ENCODE results near the gene PLCB3.

Gene PLCB3

DNA sequence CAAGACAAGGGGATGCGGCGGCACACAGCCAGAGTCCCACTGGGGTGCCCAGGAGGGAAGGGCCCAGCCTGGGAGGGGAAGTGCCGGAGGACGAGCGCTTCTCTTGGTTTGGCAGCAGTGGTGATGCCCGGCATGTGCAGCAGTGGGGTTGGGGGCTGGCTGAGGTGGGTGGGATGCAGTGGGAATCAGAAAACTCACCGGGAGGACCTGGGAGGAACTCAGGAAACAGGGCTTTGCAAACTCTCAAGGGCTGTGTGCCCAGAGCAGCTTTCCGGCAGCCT is 41.8 kb upstream of the PLCB3 start:
- Histone ChIP-seq H2BK5ac (ENCODE audit: low read length) (no peak overlapping the region), H3K56ac (ENCODE audit: low read length) (no peak overlapping the region), H3K27ac (ENCODE audit: low read depth, low read length) (no peak overlapping the region), H3K9ac (ENCODE audit: low read length) (no peak overlapping the region), H2BK15ac (replicated peaks; ENCODE audit: low read depth) (no peak overlapping the region), H2AK5ac (ENCODE audit: low read length) (no peak overlapping the region), H3K79me1 (ENCODE audit: low read length) (peaks cover 3% of the 10 kb centered on the region), H3K4ac (ENCODE audit: low read depth, low read length) (no peak overlapping the region), H3K23ac (ENCODE audit: low read length) (no peak overlapping the region), H3K27me3 (ENCODE audit: insufficient read depth, low read length, poor library complexity) (no peaks in the 10 kb centered on the region), H2BK120ac (ENCODE audit: low read depth, low read length) (no peak overlapping the region), H3K4me2 (ENCODE audit: low read length) (no peak overlapping the region), H4K8ac (ENCODE audit: low read depth, low read length) (no peak overlapping the region), H3K79me2 (ENCODE audit: control insufficient read depth, insufficient read depth, low read length) (no peaks in the 10 kb centered on the region), H3K4me3 (ENCODE audit: low read length) (no peak overlapping the region), H3K18ac (ENCODE audit: low read length) (no peak overlapping the region), H3K36me3 (ENCODE audit: control insufficient read depth, insufficient read depth, low read length) (peaks cover 7% of the 10 kb centered on the region), H3K4me1 (ENCODE audit: control insufficient read depth, low read depth, low read length) (no peaks in the 10 kb centered on the region), H4K5ac (ENCODE audit: low read length) (no peak overlapping the region)
- WGBS (ENCODE audit: extremely low coverage, insufficient coverage, low lambda C conversion rate) = no CpG with 5 or more reads among the region's 8 CpGs
- DNase-seq = no peak

GRCh38 chr11:64210301-64211020 is 40.9 kb upstream of the PLCB3 start:
- no peak overlapping the region for H3K18ac ChIP-seq (ENCODE audit: low read length)
- no peaks in the 10 kb centered on the region for H3K27me3 ChIP-seq (ENCODE audit: insufficient read depth, low read length, poor library complexity)
- no peak overlapping the region for H4K5ac ChIP-seq (ENCODE audit: low read length)
- H3K79me2 ChIP-seq (ENCODE audit: control insufficient read depth, insufficient read depth, low read length) = no peaks in the 10 kb centered on the region
- no CpG with 5 or more reads among the region's 24 CpGs for WGBS (ENCODE audit: extremely low coverage, insufficient coverage, low lambda C conversion rate)
- H3K36me3 ChIP-seq (ENCODE audit: control insufficient read depth, insufficient read depth, low read length) = peaks cover 6% of the 10 kb centered on the region
- peaks cover 1% of the 10 kb centered on the region for H3K79me1 ChIP-seq (ENCODE audit: low read length)
- no peak overlapping the region for H2BK120ac ChIP-seq (ENCODE audit: low read depth, low read length)
- no peaks in the 10 kb centered on the region for H3K4me1 ChIP-seq (ENCODE audit: control insufficient read depth, low read depth, low read length)
- no peak overlapping the region for H3K4ac ChIP-seq (ENCODE audit: low read depth, low read length)
- DNase-seq = no peak
- H2BK5ac ChIP-seq (ENCODE audit: low read length) = no peak overlapping the region
- no peak overlapping the region for H4K8ac ChIP-seq (ENCODE audit: low read depth, low read length)
- H3K9ac ChIP-seq (ENCODE audit: low read length) = no peak overlapping the region
- no peak overlapping the region for H3K23ac ChIP-seq (ENCODE audit: low read length)
- H3K4me2 ChIP-seq (ENCODE audit: low read length) = no peak overlapping the region
- no peak overlapping the region for H2BK15ac ChIP-seq (replicated peaks; ENCODE audit: low read depth)
- no peak overlapping the region for H2AK5ac ChIP-seq (ENCODE audit: low read length)
- H3K27ac ChIP-seq (ENCODE audit: low read depth, low read length) = no peak overlapping the region
- H3K4me3 ChIP-seq (ENCODE audit: low read length) = no peak overlapping the region
- no peak overlapping the region for H3K56ac ChIP-seq (ENCODE audit: low read length)

DNA sequence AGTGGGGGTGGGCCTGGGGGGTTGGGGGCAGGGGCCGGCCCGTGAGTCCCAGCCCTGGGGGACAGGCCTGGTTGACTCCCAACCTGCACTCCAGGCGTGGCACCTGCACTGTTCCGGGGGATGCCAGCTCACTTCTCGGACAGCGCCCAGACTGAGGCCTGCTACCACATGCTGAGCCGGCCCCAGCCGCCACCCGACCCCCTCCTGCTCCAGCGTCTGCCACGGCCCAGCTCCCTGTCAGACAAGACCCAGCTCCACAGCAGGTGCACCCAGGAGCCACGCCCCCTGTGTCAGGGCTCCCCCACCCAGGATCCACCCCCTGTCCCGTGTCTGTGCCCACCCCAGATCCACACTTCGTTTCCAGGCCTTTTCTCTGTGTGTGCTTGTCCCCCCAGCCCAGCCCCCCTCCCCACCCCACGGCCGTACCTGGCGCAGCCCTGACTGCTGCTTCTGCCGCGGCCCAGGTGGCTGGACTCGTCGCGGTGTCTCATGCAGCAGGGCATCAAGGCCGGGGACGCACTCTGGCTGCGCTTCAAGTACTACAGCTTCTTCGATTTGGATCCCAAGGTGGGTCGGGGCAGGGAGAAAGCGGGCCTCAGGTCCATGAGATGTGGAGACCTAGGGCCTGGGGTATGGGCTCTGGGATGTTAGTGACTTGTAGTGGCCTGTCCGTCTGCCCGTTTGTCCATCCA is 40.0 kb upstream of the PLCB3 start:
- Histone ChIP-seq H3K27me3 (ENCODE audit: insufficient read depth, low read length, poor library complexity) (no peaks in the 10 kb centered on the region), H3K56ac (ENCODE audit: low read length) (no peak overlapping the region), H3K36me3 (ENCODE audit: control insufficient read depth, insufficient read depth, low read length) (peaks cover 4% of the 10 kb centered on the region), H3K23ac (ENCODE audit: low read length) (no peak overlapping the region), H3K27ac (ENCODE audit: low read depth, low read length) (no peak overlapping the region), H3K4me1 (ENCODE audit: control insufficient read depth, low read depth, low read length) (no peaks in the 10 kb centered on the region), H4K8ac (ENCODE audit: low read depth, low read length) (no peak overlapping the region), H2BK15ac (replicated peaks; ENCODE audit: low read depth) (no peak overlapping the region), H2BK120ac (ENCODE audit: low read depth, low read length) (no peak overlapping the region), H3K4me2 (ENCODE audit: low read length) (no peak overlapping the region), H2AK5ac (ENCODE audit: low read length) (no peak overlapping the region), H2BK5ac (ENCODE audit: low read length) (no peak overlapping the region), H3K79me1 (ENCODE audit: low read length) (no peaks in the 10 kb centered on the region), H4K5ac (ENCODE audit: low read length) (no peak overlapping the region), H3K9ac (ENCODE audit: low read length) (no peak overlapping the region), H3K79me2 (ENCODE audit: control insufficient read depth, insufficient read depth, low read length) (no peaks in the 10 kb centered on the region), H3K4ac (ENCODE audit: low read depth, low read length) (no peak overlapping the region), H3K4me3 (ENCODE audit: low read length) (no peak overlapping the region), H3K18ac (ENCODE audit: low read length) (no peak overlapping the region)
- DNase-seq = no peak
- WGBS (ENCODE audit: extremely low coverage, insufficient coverage, low lambda C conversion rate) = no CpG with 5 or more reads among the region's 30 CpGs

DNA sequence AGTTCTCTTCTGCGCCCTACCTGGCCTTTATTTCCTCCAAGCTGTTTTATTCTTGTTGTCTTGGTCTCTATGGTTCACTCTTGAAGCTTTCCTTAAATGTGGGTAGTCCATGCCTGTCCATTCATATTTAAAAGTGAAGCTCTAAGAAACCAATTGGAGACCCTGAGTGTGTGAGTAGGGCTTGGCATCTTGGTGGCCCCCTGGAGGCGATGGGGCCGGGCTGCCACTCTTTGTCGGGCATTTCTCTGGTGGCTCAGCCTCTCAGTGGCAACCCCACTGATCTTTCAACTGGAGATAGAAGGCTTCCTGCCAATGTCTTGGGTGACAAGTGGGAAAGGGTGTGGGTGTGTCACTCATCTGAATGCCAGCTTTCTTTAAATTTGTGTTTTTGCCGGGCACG is 34.5 kb upstream of the PLCB3 start:
- DNase-seq = no peak
- H3K27ac ChIP-seq (ENCODE audit: low read depth, low read length) = no peak overlapping the region
- no peak overlapping the region for H2BK120ac ChIP-seq (ENCODE audit: low read depth, low read length)
- H3K4ac ChIP-seq (ENCODE audit: low read depth, low read length) = no peak overlapping the region
- no peak overlapping the region for H3K23ac ChIP-seq (ENCODE audit: low read length)
- no peak overlapping the region for H2BK5ac ChIP-seq (ENCODE audit: low read length)
- H4K8ac ChIP-seq (ENCODE audit: low read depth, low read length) = no peak overlapping the region
- no peak overlapping the region for H2AK5ac ChIP-seq (ENCODE audit: low read length)
- H4K5ac ChIP-seq (ENCODE audit: low read length) = no peak overlapping the region
- no peaks in the 10 kb centered on the region for H3K4me1 ChIP-seq (ENCODE audit: control insufficient read depth, low read depth, low read length)
- no peaks in the 10 kb centered on the region for H3K79me2 ChIP-seq (ENCODE audit: control insufficient read depth, insufficient read depth, low read length)
- no peaks in the 10 kb centered on the region for H3K36me3 ChIP-seq (ENCODE audit: control insufficient read depth, insufficient read depth, low read length)
- no peak overlapping the region for H3K4me2 ChIP-seq (ENCODE audit: low read length)
- no peak overlapping the region for H3K18ac ChIP-seq (ENCODE audit: low read length)
- no peaks in the 10 kb centered on the region for H3K79me1 ChIP-seq (ENCODE audit: low read length)
- H3K27me3 ChIP-seq (ENCODE audit: insufficient read depth, low read length, poor library complexity) = no peaks in the 10 kb centered on the region
- no peak overlapping the region for H3K4me3 ChIP-seq (ENCODE audit: low read length)
- H3K9ac ChIP-seq (ENCODE audit: low read length) = no peak overlapping the region
- no CpG with 5 or more reads among the region's 6 CpGs for WGBS (ENCODE audit: extremely low coverage, insufficient coverage, low lambda C conversion rate)
- H3K56ac ChIP-seq (ENCODE audit: low read length) = no peak overlapping the region
- H2BK15ac ChIP-seq (replicated peaks; ENCODE audit: low read depth) = no peak overlapping the region

DNA sequence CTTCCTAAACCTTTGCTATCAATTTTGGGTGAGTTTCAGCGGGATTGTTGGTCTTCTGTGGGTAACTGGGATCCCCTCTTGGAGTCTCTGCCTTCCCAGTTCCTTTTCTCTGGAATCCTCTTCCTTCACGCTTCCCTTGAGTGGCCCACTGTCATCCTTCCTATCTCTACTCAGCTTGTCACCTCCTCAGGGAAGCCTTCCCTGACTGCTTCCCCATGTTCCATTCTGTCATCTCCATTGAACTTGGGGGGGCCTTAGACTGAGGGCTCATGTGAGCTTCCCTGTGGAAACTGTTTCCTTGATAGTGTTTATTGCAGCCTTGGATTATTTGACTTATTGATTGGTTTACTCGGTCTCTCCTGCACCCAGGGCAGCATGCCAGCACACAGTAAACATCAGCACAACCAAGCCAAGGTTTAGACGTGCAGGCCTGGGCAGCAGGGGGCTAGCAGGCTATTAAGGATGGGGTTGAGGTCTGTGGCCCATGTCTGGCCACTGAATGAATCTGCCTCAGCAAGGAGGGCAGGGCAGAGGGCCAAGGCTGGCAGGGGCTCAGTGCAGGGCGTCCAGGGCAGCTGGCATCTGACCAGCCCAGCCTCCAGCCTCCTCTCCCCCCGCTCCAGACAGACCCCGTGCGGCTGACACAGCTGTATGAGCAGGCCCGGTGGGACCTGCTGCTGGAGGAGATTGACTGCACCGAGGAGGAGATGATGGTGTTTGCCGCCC is 32.5 kb upstream of the PLCB3 start:
- H3K56ac ChIP-seq (ENCODE audit: low read length) = no peak overlapping the region
- DNase-seq = no peak
- no peak overlapping the region for H2AK5ac ChIP-seq (ENCODE audit: low read length)
- H3K36me3 ChIP-seq (ENCODE audit: control insufficient read depth, insufficient read depth, low read length) = no peaks in the 10 kb centered on the region
- no peak overlapping the region for H4K5ac ChIP-seq (ENCODE audit: low read length)
- H3K18ac ChIP-seq (ENCODE audit: low read length) = no peak overlapping the region
- H3K79me2 ChIP-seq (ENCODE audit: control insufficient read depth, insufficient read depth, low read length) = no peaks in the 10 kb centered on the region
- no peak overlapping the region for H2BK120ac ChIP-seq (ENCODE audit: low read depth, low read length)
- no peak overlapping the region for H3K4ac ChIP-seq (ENCODE audit: low read depth, low read length)
- no peak overlapping the region for H3K4me2 ChIP-seq (ENCODE audit: low read length)
- H3K9ac ChIP-seq (ENCODE audit: low read length) = no peak overlapping the region
- H3K79me1 ChIP-seq (ENCODE audit: low read length) = no peaks in the 10 kb centered on the region
- no peak overlapping the region for H4K8ac ChIP-seq (ENCODE audit: low read depth, low read length)
- no peak overlapping the region for H2BK15ac ChIP-seq (replicated peaks; ENCODE audit: low read depth)
- H3K27me3 ChIP-seq (ENCODE audit: insufficient read depth, low read length, poor library complexity) = no peaks in the 10 kb centered on the region
- H3K4me1 ChIP-seq (ENCODE audit: control insufficient read depth, low read depth, low read length) = no peaks in the 10 kb centered on the region
- H2BK5ac ChIP-seq (ENCODE audit: low read length) = no peak overlapping the region
- H3K27ac ChIP-seq (ENCODE audit: low read depth, low read length) = no peak overlapping the region
- H3K4me3 ChIP-seq (ENCODE audit: low read length) = no peak overlapping the region
- no peak overlapping the region for H3K23ac ChIP-seq (ENCODE audit: low read length)
- no CpG with 5 or more reads among the region's 11 CpGs for WGBS (ENCODE audit: extremely low coverage, insufficient coverage, low lambda C conversion rate)
